Epithelial cell of esophagus (primary cell): ENCODE data around the gene CCNI.

Experiments
- DNase-seq: peaks from one replicate; pipeline ENCODE4 v3.0.0; 2010; ENCODE audit warnings: low read depth
- H3K4me3 ChIP-seq: 2 replicates; pipeline ENCODE4 v1.5.1; 2011; ENCODE audit warnings: mild to moderate bottlenecking, low read length, control low read depth
- CTCF ChIP-seq: IDR thresholded peaks from 2 replicates; pipeline ENCODE4 v1.5.1; 2011; ENCODE audit warnings: low read depth, mild to moderate bottlenecking, low read length, control low read depth, inconsistent platforms; ENCODE audit not compliant: insufficient read depth; ENCODE audit errors: missing control alignments

Gene CCNI

GRCh38 chr4:77028246-77028645, 47.5 kb downstream of the CCNI start:
- DNase-seq = no peak
- TF ChIP-seq CTCF = no peak
- H3K4me3 ChIP-seq = no peak overlapping the region

- TF ChIP-seq CTCF = no peak
- no peak overlapping the region for H3K4me3 ChIP-seq
- no peak for DNase-seq
Observed at GRCh38 chr4:77026322-77026704, 49.5 kb downstream of the CCNI start.

- TF ChIP-seq CTCF = no peak
- H3K4me3 ChIP-seq = no peak overlapping the region
- DNase-seq = no peak
Observed at GRCh38 chr4:77025643-77026321, 50.0 kb downstream of the CCNI start.

DNA sequence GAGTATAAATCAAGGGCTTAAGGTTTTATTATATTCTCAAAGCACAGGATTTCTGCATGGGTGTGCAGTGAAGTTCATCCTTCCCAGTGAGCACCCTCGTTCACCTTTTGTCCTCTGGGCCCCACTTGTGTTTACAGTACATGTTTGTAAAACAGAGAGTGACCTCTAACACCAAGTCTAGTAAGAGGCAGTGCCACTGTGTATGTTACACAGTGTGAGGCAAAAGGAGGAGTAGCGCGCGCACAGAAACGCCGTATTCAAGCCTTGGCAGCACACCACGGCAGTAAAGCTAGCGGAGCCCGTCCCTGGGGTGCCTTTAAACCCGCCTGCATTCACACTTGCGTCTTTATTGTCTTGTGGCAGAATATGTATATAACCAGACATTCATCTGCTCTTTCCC, 51.9 kb downstream of the CCNI start:
- TF ChIP-seq CTCF = no peak
- H3K4me3 ChIP-seq = no peak overlapping the region
- DNase-seq = no peak

GRCh38 chr4:77022560-77023179, 53.1 kb downstream of the CCNI start:
- no peak for TF ChIP-seq CTCF
- no peak overlapping the region for H3K4me3 ChIP-seq
- no peak for DNase-seq

GRCh38 chr4:77021614-77022089, 54.1 kb downstream of the CCNI start:
- TF ChIP-seq CTCF = no peak
- peak; percentile 24 for DNase-seq
- no peak overlapping the region for H3K4me3 ChIP-seq

- no peak for DNase-seq
- no peak for TF ChIP-seq CTCF
- H3K4me3 ChIP-seq = no peak overlapping the region
Observed at GRCh38 chr4:77020017-77020416, 55.8 kb downstream of the CCNI start.
